HTERT RPE-1 (cell line): Measurements from ENCODE around the gene OPN3.

Experiments
- in situ Hi-C: fragments of 300-500 bp; cut with MboI; formaldehyde crosslinking; loops from 4 replicates; pipeline ENCODE4 v1.14.3; 2020; ENCODE audit warnings: low sequenced_read_pairs

The OPN3 gene

DNA sequence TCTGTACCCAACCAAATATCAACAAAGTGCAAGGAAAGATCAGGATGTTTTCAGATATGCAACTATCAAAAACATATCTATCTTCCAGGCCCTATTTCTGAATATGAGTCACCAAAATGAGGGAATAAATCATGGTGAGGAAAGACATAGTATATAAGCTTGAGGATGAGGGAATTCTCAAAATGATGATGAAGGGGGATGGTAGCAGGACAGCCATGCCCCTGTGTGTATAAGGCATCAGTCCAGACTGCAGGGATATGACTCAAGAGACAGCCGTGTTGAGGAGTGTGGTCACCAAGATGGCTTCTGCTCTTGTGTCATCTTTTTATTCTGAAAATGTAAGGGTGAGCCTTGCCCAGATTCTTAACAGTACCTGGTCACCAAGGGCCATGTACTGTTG is 7.5 kb upstream of the OPN3 start:
- in situ Hi-C loops = loop anchor here (25.0 kb wide), 1 partner anchor 190 kb away; the partner anchor contains the start of gene EXO1

GRCh38 chr1:241646201-241646600 is 6.0 kb upstream of the OPN3 start:
- in situ Hi-C loops = loop anchor here (25.0 kb wide), 1 partner anchor 191 kb away; the partner anchor contains the start of gene EXO1

- in situ Hi-C loops = loop anchor here (25.0 kb wide), 1 partner anchor 192 kb away; the partner anchor contains the start of gene EXO1
These were observed 5.0 kb upstream of the OPN3 start for GRCh38 chr1:241645199-241645598.

DNA sequence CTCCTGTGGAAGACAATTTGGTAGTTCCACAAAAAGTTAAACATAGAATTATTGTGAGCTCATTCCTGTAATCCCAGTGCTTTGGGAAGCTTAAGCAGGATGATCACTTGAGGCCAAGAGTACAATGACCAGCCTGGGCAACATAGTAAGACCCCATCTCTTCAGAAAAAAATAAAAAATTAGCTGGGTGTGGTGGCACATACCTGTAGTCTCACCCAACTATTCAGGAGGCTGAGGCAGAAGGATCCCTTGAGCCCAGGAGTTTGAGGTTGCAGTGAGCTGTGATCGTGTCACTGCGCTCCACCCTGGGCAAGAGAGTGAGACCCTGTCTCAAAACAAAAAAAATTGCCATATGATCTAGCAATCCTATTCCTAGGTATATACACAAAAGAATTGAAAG is 4.1 kb upstream of the OPN3 start:
- in situ Hi-C loops = loop anchor here (25.0 kb wide), 1 partner anchor 193 kb away; the partner anchor contains the start of gene EXO1

- in situ Hi-C loops = loop anchor here (25.0 kb wide), 1 partner anchor 195 kb away; the partner anchor contains the start of gene EXO1
These were observed 2.4 kb upstream of the OPN3 start for GRCh38 chr1:241642593-241642944.

GRCh38 chr1:241641773-241642592 is 1.8 kb upstream of the OPN3 start:
- in situ Hi-C loops = loop anchor here (25.0 kb wide), 1 partner anchor 195 kb away; the partner anchor contains the start of gene EXO1

- in situ Hi-C loops = loop anchor here (25.0 kb wide), 1 partner anchor 196 kb away; the partner anchor contains the start of gene EXO1
These were observed 876 bp upstream of the OPN3 start for GRCh38 chr1:241640867-241641622.

DNA sequence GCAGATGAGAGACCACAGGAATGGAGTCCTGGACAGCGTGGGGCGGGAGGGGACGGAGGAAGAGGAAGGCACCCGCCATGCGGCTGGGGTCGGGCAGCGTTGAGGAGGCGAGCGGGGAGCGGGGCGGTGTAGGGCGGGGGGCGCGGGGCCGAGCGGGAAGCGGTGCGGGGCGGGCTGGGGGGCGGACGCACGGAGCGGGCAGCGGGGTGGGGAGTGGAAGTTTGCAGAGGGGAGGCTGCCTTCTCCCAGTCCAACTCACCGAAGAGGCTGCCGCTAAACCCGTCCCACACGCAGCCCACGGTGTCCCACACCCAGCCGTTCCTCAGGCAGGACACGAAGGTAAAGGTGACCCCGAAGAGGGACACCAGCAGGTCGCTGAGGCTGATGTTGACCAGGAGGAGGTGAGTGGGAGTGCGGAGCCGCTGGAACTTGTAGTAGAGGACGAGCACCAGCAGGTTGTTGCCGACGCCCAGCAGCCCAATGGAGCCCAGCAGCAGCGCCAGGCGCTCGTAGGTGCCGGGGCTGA is 483 bp downstream of the OPN3 start:
- in situ Hi-C loops = loop anchor here (25.0 kb wide), 1 partner anchor 198 kb away; the partner anchor contains the start of gene EXO1

- in situ Hi-C loops = loop anchor here (25.0 kb wide), 1 partner anchor 198 kb away; the partner anchor contains the start of gene EXO1
These were observed 1.1 kb downstream of the OPN3 start for GRCh38 chr1:241638909-241639622.

- in situ Hi-C loops = loop anchor here (25.0 kb wide), 1 partner anchor 199 kb away; the partner anchor contains the start of gene EXO1
These were observed 2.0 kb downstream of the OPN3 start for GRCh38 chr1:241638099-241638682.

- in situ Hi-C loops = loop anchor here (25.0 kb wide), 1 partner anchor 200 kb away; the partner anchor contains the start of gene EXO1
These were observed 2.6 kb downstream of the OPN3 start for GRCh38 chr1:241637604-241638003.

- in situ Hi-C loops = loop anchor here (25.0 kb wide), 1 partner anchor 200 kb away; the partner anchor contains the start of gene EXO1
These were observed 3.1 kb downstream of the OPN3 start for GRCh38 chr1:241637046-241637590.

DNA sequence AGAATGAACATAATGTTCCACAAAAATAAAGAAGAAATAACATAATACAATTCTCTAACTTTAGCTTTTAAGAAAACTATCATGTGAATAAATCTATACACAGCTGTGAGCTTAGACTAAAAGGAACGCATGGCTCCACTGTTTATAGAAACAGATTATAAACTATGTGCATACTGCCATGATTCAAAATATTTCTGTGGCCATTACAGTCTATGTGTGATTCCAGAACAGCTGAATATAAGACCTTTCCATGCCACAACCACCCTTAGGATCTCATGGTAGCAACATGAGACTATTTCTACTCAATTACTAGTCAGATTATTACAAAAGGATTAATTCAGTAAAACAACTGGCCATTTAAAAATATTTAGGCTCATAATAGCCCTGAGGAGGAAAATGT is 3.9 kb downstream of the OPN3 start:
- in situ Hi-C loops = loop anchor here (25.0 kb wide), 1 partner anchor 201 kb away; the partner anchor contains the start of gene EXO1

- in situ Hi-C loops = loop anchor here (25.0 kb wide), 1 partner anchor 202 kb away; the partner anchor contains the start of gene EXO1
These were observed 4.5 kb downstream of the OPN3 start for GRCh38 chr1:241635556-241636152.

DNA sequence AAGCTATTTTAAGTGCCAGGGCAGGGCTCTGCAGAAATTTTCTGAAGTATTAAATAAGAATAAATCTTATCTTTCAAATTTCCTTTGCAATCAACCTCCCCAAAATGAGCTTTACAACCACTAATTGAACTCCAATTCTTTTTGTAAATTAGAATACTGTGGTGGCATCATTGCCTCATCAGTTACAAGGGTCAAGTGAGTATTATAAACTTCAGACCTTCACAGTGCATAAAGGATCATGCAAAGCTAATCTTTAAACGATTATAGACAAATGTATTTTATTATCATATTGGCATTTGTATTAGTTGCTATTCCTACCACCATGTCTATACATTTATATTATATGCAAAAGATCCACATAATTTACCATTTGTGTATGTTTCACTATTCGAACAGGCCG is 7.2 kb downstream of the OPN3 start:
- in situ Hi-C loops = loop anchor here (25.0 kb wide), 1 partner anchor 204 kb away; the partner anchor contains the start of gene EXO1

- in situ Hi-C loops = loop anchor here (25.0 kb wide), 1 partner anchor 206 kb away; the partner anchor contains the start of gene EXO1
These were observed 8.5 kb downstream of the OPN3 start for GRCh38 chr1:241631674-241632073.

GRCh38 chr1:241630899-241631298 is 9.3 kb downstream of the OPN3 start:
- in situ Hi-C loops = loop anchor here (25.0 kb wide), 1 partner anchor 206 kb away; the partner anchor contains the start of gene EXO1

DNA sequence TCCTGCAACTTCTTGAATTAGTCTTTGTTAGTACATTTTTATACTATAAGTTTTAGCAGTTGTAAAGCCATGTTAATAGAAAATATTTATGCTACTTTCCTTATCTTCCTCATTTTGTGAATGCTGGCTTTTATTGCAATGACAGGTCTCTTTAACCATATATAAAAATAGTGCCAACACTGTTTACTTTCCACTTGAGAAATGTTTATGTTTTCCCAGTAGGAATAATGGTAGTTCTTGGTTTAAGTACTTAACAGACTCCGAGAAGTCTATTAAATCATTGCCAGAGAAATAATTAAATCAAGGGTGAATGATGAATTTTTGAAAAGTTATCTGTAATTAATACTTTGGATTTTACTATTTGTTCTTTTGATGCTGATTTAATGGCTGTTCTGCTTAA is 9.7 kb downstream of the OPN3 start:
- in situ Hi-C loops = loop anchor here (25.0 kb wide), 1 partner anchor 207 kb away; the partner anchor contains the start of gene EXO1

GRCh38 chr1:241630005-241630404 is 10.2 kb downstream of the OPN3 start:
- in situ Hi-C loops = loop anchor here (25.0 kb wide), 1 partner anchor 207 kb away; the partner anchor contains the start of gene EXO1
